Spleen (tissue), 11 donors: Measurements from ENCODE around the gene METTL26. TPM values are rescaled to one million over a fixed set of nuclear protein-coding genes. Genes with fewer than 3 reads are reported as not detected.

Experiments
- DNase-seq: peaks from one replicate; pipeline ENCODE4 v3.0.0-alpha.2; 2020
- H3K27ac ChIP-seq, 8 donors: fragments of 200-600 bp; sonication (generic) in 7 of 8; 1 replicate in 4 of 8; 2 replicates in 4 of 8; pipeline versions ENCODE4 v1.5.0 to v1.8.0; 2016 to 2021; ENCODE audit warnings: inconsistent platforms in 4 of 8, mild to moderate bottlenecking in 4 of 8, moderate library complexity in 1 of 8
- H3K27me3 ChIP-seq, 7 donors: fragments of 200-600 bp; sonication (generic) in 6 of 7; replicated peaks in 1 of 7; 1 replicate in 4 of 7; 2 replicates in 3 of 7; pipeline versions ENCODE4 v1.5.0 to v1.8.0; 2016 to 2021; ENCODE audit warnings: inconsistent platforms in 3 of 7, mild to moderate bottlenecking in 1 of 7
- H3K36me3 ChIP-seq, 6 donors: fragments of 200-600 bp; sonication (generic) in 5 of 6; 1 replicate in 4 of 6; 2 replicates in 2 of 6; pipeline versions ENCODE4 v1.5.0 to v1.8.0; 2016 to 2021; ENCODE audit warnings: inconsistent platforms in 2 of 6
- H3K4me1 ChIP-seq, 6 donors: fragments of 200-600 bp; sonication (generic) in 5 of 6; 1 replicate in 3 of 6; 2 replicates in 3 of 6; pipeline versions ENCODE4 v1.5.0 to v1.8.0; 2016 to 2021; ENCODE audit warnings: inconsistent platforms in 3 of 6
- H3K4me3 ChIP-seq, 8 donors: fragments of 200-600 bp; sonication (generic) in 7 of 8; 1 replicate in 4 of 8; 2 replicates in 4 of 8; pipeline versions ENCODE4 v1.5.0 to v1.8.0; 2016 to 2021; ENCODE audit warnings: inconsistent platforms in 4 of 8, mild to moderate bottlenecking in 4 of 8, moderate library complexity in 2 of 8
- H3K9me3 ChIP-seq, 8 donors: fragments of 200-600 bp; sonication (generic) in 7 of 8; 1 replicate in 4 of 8; 2 replicates in 4 of 8; pipeline versions ENCODE4 v1.5.0 to v1.8.0; 2016 to 2021; ENCODE audit warnings: inconsistent platforms in 4 of 8
- CTCF ChIP-seq, 11 experiments: fragments of 200-600 bp in 7 of 11; fragments of 450-650 bp in 4 of 11; sonication (generic) in 4 of 11; IDR thresholded peaks in 8 of 11; conservative IDR thresholded peaks in 3 of 11; 1 replicate in 7 of 11; 2 replicates in 4 of 11; pipeline versions ENCODE4 v1.4.0 to v1.8.0; 2016 to 2021; ENCODE audit warnings: antibody characterized with exemption in 11 of 11, inconsistent platforms in 4 of 11, mild to moderate bottlenecking in 1 of 11
- POLR2A ChIP-seq, 3 donors: fragments of 450-650 bp; IDR thresholded peaks; one replicate each; pipeline ENCODE4 v1.5.1; 2017; ENCODE audit warnings: antibody characterized with exemption in 3 of 3, mild to moderate bottlenecking in 1 of 3
- POLR2AphosphoS5 ChIP-seq, 3 donors: sonication (generic); formaldehyde crosslinking; IDR thresholded peaks; one replicate each; pipeline ENCODE4 v1.5.1; 2017; ENCODE audit warnings: antibody characterized with exemption in 3 of 3
- WGBS, 5 donors: extraction: QIAGEN DNeasy Blood & Tissue Kit in 3 of 5; methylation state at CpG; one replicate each; pipeline versions ENCODE4 v1.1.5 to v1.1.7; 2013 to 2018; 5-methylcytosine and 5-hydroxymethylcytosine counted together
- intact Hi-C: fragments of 100-400 bp; cut with DNase I; formaldehyde crosslinking; loops from one replicate; pipeline ENCODE4 v1.15.0; 2023; ENCODE audit warnings: low total_unique reads
- polyA plus RNA-seq, 3 donors: library from polyadenylated mRNA; stranded (reverse); fragments of 200-250 nt; gene quantifications; one replicate each; pipeline ENCODE4 v1.2.1, GENCODE V29; 2013
- total RNA-seq, 7 donors: library from RNA; depleted of rRNA in 3 of 7; stranded (reverse); fragments of >200 nt in 3 of 7; fragmentation: NEBNext Ultra II Directional in 4 of 7; extraction: Animal tissue kit (Norgen Biotek cat#: 25700) in 4 of 7; gene quantifications; one replicate each; pipeline versions ENCODE4 v1.1.0 to v1.2.1, GENCODE V29; 2016 to 2021
- donor health status: healthy with polysubstance abuse.
- donor health status: DM: no; HTN: no; CAD: no; lungs with moderate emphysema.
- donor health status: DM: no; HTN: no; CAD: no.
- donor health status: Bipolar disorder and iron deficiency.
- donor health status: healthy.
- donor health status: DM: no; HTN: no; CAD: no.
- donor health status: DM: yes; HTN: yes; CAD: no.

METTL26 gene
- total and polyA plus RNA-seq, 10 donors: 39.6 to 165 (median 59.4) TPM

DNA sequence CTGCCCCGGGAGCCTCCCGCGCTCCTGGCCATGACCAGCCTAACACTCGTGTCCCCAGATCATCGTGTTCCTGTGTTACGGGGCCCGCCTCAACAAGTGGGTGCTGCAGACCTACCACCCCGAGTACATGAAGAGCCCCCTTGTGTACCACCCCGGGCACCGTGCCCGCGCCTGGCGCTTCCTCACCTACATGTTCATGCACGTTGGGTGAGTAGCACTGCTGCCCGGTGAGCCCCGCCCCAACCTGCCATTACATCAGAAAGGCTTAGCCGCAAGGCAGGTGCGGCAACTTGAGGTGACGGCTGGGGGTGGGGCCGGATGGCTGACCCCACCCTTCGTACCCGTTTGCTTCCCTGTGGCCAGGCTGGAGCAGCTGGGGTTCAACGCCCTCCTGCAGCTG is 40.8 kb upstream of the METTL26 start:
- Histone ChIP-seq H3K27me3 (peaks cover 0 to 39% (median 15%) of the 10 kb centered on the region in 7 donors), H3K4me1 (peaks cover 27 to 73% (median 53%) of the 10 kb centered on the region in 6 donors), H3K4me3 (no peak overlapping the region), H3K9me3 (no peaks in the 10 kb centered on the region), H3K27ac (no peak overlapping the region), H3K36me3 (peaks cover 0 to 36% (median 25%) of the 10 kb centered on the region in 6 donors)
- 59 to 82% (median 67%) methylated on average over 16 to 23 of the region's 23 CpGs for WGBS, 5 donors
- TF ChIP-seq POLR2AphosphoS5 (IDR thresholded peaks at IDR 0.05) (no peak), POLR2A (IDR thresholded peaks at IDR 0.05) (no peak), CTCF (IDR thresholded peaks at IDR 0.05 in 8 of 11, conservative IDR thresholded peaks at IDR 0.05 in 3 of 11) (no peak)
- no peak for DNase-seq
- intact Hi-C loops: no loop called here

GRCh38 chr16:676565-676902 is 40.4 kb upstream of the METTL26 start:
- Histone ChIP-seq H3K4me3 (no peak overlapping the region), H3K36me3 (peaks cover 0 to 36% (median 25%) of the 10 kb centered on the region in 6 donors), H3K27ac (no peak overlapping the region), H3K9me3 (no peaks in the 10 kb centered on the region), H3K27me3 (peaks cover 0 to 39% (median 15%) of the 10 kb centered on the region in 7 donors), H3K4me1 (peaks cover 23 to 69% (median 49%) of the 10 kb centered on the region in 6 donors)
- 86 to 95% (median 92%) methylated on average over 15 to 21 of the region's 21 CpGs for WGBS, 5 donors
- TF ChIP-seq POLR2AphosphoS5 (IDR thresholded peaks at IDR 0.05): peak in 1 of 3 donors; percentile 6
- no peak for TF ChIP-seq POLR2A (IDR thresholded peaks at IDR 0.05)
- intact Hi-C loops: no loop called here
- no peak for DNase-seq

DNA sequence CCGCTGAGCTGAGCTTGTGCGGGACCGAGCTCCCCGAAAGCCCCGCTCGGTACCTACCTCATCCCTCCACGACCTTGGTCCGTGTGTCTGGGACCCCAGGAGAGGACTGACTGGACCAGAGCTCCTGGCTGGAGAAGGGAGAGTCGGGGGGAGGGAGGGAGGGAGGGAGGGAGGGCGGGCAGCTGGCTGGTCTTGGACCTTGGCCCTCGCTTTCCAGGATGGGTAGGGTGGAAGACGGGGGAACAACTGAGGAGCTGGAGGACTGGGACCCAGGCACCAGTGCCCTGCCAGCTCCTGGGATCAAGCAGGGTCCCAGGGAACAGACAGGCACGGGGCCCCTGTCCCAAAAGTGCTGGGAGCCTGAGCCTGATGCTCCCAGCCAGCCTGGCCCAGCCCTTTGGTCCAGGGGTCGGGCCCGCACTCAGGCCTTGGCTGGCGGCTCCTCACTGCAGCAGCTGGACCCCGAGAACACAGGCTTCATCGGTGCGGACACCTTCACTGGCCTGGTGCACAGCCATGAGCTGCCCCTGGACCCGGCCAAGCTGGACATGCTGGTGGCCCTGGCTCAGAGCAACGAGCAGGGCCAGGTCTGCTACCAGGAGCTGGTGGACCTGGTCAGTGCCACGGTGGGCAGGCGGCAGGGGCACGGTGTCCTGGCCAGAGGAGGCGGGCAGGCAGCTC is 39.9 kb upstream of the METTL26 start:
- H3K27ac ChIP-seq: no peak overlapping the region
- DNase-seq: no peak
- intact Hi-C loops: no loop called here
- H3K9me3 ChIP-seq: no peaks in the 10 kb centered on the region
- H3K4me3 ChIP-seq: peak overlapping the region in 4 of 8 donors; percentile 12 to 59 (median 23)
- H3K27me3 ChIP-seq: peaks cover 0 to 39% (median 15%) of the 10 kb centered on the region in 7 donors
- 42 to 64% (median 54%) methylated on average over 6 to 25 of the region's 25 CpGs for WGBS, 5 donors
- H3K4me1 ChIP-seq: peaks cover 18 to 64% (median 44%) of the 10 kb centered on the region in 6 donors
- H3K36me3 ChIP-seq: peaks cover 0 to 37% (median 28%) of the 10 kb centered on the region in 6 donors
- TF ChIP-seq POLR2AphosphoS5 (IDR thresholded peaks at IDR 0.05) (peak in 1 of 3 donors; percentile 36), CTCF (IDR thresholded peaks at IDR 0.05 in 8 of 11, conservative IDR thresholded peaks at IDR 0.05 in 3 of 11) (no peak)

DNA sequence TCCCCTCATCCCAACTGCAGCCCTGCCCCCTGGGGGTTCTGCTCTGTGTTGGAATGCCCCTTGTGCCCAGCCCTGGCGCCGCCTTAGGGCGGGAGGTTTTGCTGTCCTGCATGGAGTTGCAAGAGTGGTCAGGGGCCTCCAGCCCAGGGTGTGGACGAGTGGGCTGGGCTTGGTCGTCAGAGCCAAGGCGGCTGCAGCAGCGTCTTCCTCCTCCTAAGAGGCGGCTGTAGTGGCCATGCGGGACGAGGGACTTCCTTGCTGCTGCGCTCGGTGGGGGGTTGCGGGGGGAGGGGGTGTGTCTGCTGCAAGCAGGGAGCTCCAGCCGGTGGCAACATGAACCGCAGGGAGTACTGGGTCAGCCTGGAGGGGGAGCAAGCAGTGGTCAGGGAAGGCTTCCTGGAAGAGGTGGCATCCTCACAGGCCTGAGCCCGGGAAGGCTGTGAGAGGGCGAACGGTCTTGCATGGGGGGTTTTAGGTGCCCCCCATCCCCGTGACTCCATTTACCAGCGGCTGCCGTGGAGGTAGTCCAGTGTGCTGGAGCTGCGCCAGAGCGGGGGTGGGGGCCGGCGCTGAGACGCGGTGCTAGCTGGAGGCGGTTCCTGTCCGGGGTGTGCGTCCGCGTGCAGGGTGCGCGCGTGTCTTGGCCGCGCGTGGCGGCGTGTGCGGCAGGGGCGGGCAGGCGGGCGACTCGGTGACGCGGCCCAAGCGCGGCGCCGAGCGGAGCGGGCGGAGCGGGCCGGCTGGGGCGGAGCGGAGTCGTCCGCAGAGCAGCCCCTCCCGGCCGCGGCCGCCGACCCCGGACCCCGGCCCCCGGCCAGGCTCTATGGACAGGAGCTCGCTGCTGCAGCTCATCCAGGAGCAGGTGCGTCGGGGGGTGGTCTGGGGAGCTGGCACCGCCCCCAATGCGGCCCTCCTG is 39.1 kb upstream of the METTL26 start, which contains the start of gene RHBDL1:
TSS of gene RHBDL1 (plus strand) at position 704 of the 916 bp plus-strand sequence. CDS start at position 824, 120 bp downstream.
- 7 to 20% (median 10%) methylated on average over 17 to 73 of the region's 73 CpGs for WGBS, 5 donors
- H3K36me3 ChIP-seq: peaks cover 0 to 45% (median 36%) of the 10 kb centered on the region in 6 donors
- H3K9me3 ChIP-seq: no peaks in the 10 kb centered on the region
- peaks cover 0 to 39% (median 15%) of the 10 kb centered on the region in 7 donors for H3K27me3 ChIP-seq
- H3K4me1 ChIP-seq: peaks cover 14 to 61% (median 39%) of the 10 kb centered on the region in 6 donors
- peak within 1 kb of the TSS in 4 of 8 donors; percentile 42 to 61 (median 52) for H3K27ac ChIP-seq
- no peak for DNase-seq
- TF ChIP-seq POLR2AphosphoS5 (IDR thresholded peaks at IDR 0.05): peak in 1 of 3 donors; percentile 68
- TF ChIP-seq POLR2A (IDR thresholded peaks at IDR 0.05): no peak
- TF ChIP-seq CTCF (IDR thresholded peaks at IDR 0.05 in 8 of 11, conservative IDR thresholded peaks at IDR 0.05 in 3 of 11): no peak
- intact Hi-C loops: no loop called here
- peak within 1 kb of the TSS in 5 of 8 donors; percentile 9 to 59 (median 19) for H3K4me3 ChIP-seq
